Activated CD8-positive, alpha-beta memory T cell treated with anti-CD3 and anti-CD28 coated beads for 36 hours (primary cell): Measurements from ENCODE around the gene BSN. TPM values are rescaled to one million over a fixed set of nuclear protein-coding genes. Genes with fewer than 3 reads are reported as not detected.

Source experiments
- CTCF ChIA-PET: fragments of 350-600 bp; sonication (Branson Sonifier 250); formaldehyde crosslinking; loops from one replicate; lab custom pipeline; 2021; ENCODE audit warnings: antibody characterized with exemption; lab: Charles Lee
- POLR2A ChIA-PET: fragments of 350-600 bp; sonication (Branson Sonifier 250); formaldehyde crosslinking; loops from one replicate; lab custom pipeline; 2021; ENCODE audit warnings: antibody characterized with exemption; lab: Charles Lee
- total RNA-seq, 2 experiments: library from RNA; stranded (reverse); gene quantifications; one replicate each; pipeline ENCODE4 v1.2.3, GENCODE V29; 2021

The BSN gene
- total RNA-seq, 2 experiments from 2014 or later, result 0.25 to 0.30 TPM

DNA sequence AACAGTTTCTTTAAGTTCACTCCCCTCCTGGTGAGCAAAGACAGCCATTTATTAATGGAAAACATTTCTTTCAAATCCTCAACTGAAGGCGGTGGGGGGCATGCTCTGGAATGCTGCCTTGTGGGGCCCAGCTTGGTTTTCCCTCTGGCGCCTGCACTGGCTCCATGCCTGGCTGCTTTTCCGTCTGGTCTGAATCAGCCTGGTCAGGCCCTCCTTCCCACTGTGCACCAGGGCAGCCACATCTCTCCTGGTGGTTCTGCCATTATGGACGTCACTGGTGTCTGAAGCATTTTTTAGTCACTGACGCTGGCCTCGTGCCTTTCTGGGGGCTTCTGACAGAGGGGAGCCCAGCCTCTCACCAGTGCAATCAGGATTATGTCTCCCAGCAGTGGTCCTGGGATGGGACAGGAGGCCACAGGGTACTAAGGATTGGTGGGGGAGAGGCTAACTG is 62.2 kb downstream of the BSN start:
- ChIA-PET POLR2A (no interaction called here), CTCF (no interaction called here)

DNA sequence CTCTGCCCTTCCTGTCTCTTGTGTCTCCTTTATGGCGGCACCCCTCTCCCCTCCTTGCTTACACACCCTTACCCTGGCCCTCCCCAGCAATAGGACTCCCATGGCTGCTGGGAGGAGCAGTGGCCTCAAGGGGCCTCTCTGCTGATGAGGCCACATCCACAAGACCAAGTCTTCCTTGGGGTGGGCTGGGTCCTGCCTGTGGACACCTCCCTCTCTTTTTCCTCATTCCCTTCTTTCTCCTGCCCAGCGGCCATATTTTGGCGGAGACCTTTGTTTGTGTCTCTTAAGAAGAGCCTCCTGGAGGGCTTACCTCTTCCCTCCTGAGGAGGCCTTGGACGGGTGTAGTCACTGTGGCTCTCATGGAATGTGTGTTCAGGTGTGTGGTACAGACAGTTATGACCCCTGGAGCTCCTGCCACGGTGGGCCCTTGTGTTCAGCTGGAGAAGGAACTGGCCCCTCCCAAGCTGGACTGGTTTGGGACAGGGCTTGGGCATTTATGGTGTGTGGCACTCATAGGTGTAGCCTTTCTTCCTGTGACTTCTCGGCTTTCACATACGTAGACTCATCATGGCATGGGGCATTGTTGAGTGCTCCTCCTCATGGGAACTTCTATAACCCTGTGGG is 63.2 kb downstream of the BSN start:
- POLR2A ChIA-PET, result no interaction called here
- CTCF ChIA-PET, result no interaction called here

DNA sequence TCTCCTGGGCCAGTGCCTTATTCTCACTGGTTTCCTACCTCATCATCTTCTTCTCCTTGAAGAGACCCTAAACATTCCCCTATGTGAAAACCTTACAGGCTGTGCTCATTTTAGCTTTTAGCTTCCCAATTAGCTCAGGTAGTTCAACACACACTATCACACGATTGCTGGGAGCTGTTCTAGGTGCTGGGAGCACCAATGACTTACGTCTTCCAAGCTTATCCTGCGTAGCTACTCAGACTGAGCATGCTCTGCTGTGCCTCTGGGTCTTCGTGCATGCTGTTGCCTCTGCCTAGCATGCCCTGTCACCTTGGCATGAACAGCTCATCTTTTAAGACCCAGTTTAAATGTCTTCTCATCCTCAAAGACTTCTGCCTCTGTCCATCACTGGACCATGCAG is 64.1 kb downstream of the BSN start:
- CTCF ChIA-PET, result no interaction called here

DNA sequence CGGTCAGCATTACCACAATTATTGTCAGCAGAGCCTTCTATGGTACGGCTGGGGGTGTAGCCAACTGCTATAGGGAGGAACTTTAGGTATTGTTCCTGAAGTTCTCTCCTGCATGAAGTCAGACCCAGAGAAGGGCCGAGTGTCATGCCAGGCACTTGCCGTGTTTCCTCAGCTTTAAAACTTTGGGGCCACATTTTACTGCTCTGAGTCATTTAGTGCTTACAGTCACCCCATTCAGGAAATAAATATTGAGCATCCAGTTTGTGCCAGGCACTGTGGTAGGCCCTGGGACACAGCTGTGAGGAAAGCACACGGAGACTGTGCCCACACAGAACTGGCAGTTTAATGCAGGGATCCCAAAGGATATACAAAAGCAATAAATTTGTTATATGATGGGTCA is 65.4 kb downstream of the BSN start:
- ChIA-PET POLR2A (no interaction called here), CTCF (no interaction called here)

More for the DNA sequence above, 64.1 kb downstream of the BSN start:
- POLR2A ChIA-PET, result interaction anchor here (0.5 kb wide), 1 partner anchor 330 kb away, joined by 5 read pairs; no protein-coding TSS in a partner anchor

DNA sequence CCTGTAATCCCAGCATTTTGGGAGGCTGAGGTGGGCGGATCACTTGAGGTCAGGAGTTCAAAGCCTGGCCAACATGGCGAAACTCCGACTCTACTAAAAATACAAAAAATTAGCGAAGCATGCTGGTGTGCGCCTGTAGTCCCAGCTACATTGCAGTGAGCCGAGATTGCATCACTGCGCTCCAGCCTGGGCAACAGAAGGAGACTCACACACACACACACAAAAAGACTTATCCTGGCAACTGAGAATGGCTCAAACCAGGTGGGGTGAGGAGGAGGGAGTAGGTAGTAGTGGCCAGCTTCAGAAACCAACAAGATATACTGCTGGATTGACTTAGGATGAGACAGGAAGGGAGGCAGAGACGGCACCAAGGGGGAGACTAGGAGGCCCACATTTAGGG is 66.5 kb downstream of the BSN start:
- ChIA-PET CTCF (no interaction called here), POLR2A (no interaction called here)

DNA sequence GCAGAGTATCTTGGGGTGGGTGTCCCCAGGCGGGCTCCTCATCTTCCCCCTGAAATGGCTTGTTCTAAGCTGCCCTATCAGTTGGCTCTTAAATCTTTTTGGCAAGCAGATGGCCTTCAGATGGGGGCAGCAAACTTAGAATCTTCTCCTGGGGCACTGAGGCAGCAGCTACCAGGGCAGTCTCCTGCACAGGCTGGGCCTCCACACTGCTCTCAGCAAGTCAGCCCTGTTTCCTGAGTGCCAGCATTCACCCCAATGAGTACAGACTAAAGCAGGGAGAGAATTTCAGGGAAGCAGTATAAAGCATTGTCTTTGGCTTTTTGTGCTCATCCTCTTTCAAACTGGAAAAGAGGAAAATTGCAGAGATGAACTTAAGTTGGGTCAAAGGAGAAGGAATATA is 68.8 kb downstream of the BSN start:
- POLR2A ChIA-PET, result no interaction called here
- CTCF ChIA-PET, result no interaction called here

DNA sequence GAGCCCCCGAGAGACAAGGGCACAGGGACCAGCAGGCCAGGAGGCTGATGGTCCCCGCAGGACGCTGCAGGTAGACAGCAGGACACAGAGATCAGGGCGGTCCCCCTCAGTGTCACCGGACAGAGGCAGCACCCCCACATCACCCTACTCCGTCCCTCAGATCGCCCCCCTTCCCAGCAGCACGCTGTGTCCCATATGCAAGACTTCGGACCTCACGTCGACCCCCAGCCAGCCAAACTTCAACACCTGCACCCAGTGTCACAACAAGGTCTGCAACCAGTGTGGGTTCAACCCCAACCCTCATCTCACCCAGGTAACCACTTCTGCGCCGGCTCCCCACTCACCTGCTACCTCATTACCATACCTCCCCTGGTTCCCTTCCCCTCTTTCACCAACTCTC is 70.8 kb downstream of the BSN start:
- POLR2A ChIA-PET, result no interaction called here
- CTCF ChIA-PET, result interaction anchor here (0.7 kb wide), 2 partner anchors 85 to 134 kb away, joined by 3 read pairs; no protein-coding TSS in a partner anchor

DNA sequence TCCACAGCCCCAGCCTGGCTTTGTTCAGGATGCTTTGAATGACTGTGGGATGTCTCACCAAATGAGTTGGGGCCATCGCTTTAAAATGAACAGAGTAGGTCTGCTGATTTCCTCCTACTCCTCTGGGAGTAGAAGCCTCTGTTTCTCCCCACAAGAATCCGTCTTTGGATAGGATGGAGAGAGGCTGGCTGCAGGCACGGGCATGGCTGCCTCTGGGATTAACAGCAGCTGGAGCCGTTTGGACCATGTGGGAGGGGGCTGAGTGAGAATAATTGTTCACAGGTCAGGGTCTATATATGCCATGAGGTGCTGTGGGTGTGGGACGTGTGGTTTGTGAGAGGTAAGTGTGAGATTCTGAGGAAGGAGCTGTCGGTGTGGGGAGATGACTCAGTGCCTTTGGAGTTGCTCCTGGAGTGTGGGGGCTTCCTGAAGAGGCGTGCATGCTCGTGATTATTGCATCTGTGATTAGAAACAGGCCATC is 71.9 kb downstream of the BSN start:
- ChIA-PET CTCF (no interaction called here), POLR2A (no interaction called here)

DNA sequence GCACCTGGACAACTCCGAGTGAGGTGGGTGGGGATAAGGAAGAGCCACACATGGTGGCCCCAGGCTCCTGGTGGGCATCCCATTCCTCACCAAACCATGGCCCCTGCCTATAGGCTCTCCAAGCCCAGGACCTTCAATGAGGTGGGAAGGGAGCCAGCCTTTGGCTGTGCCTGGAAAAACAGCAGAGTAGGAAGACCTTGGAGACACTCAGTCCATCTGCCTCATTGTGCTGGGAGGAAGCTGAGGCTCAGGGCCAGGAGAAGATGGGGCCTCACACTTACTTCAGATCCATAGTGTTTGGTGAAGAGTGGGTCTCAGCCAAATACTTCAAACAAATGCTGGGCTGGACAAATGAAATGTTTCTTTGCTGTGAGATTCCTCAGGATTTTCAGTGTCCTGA is 72.5 kb downstream of the BSN start:
- ChIA-PET CTCF (no interaction called here), POLR2A (no interaction called here)

DNA sequence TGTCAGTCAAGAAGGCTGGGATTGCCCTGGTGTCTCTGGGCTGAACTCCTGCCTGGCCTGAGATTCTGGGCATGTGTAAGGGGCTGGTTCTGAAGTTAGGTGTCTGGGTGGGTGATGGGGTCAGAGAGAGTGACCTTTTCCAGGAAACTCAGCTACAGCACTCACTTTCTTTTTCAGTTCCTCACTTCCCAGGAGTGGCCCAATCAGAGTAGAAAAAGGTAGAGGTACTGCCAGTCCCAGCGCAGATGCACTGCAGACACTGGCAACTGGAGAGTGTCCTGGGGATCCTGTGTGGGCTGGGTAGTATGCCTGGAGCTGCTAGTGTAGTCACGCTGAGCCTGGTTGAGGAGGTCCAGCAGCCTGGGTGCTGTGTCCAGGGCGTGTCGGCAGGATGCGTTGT is 73.4 kb downstream of the BSN start:
- CTCF ChIA-PET, result interaction anchor here (1.1 kb wide), 1 partner anchor 44 kb away, joined by 4 read pairs; no protein-coding TSS in a partner anchor
- POLR2A ChIA-PET, result no interaction called here

DNA sequence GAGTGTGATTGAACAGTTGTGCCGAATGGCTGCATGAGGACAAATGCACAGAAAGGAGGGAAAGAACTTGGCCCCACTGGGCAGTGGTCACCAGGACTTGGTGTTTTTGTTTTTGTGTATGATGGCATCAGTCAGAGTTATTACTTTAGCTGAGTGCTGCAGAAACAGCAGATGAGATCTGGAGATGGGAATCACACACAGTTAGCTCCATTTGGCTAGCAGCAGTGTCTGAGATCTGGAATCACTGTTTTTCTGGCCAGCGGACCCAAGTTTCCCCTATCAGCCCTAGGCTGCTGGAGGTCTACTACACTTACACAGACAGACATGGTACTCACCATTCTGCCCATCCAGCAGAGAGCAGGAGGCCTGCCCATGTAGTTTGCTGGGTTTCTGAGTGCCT is 74.0 kb downstream of the BSN start:
- CTCF ChIA-PET, result interaction anchor here (1.1 kb wide), 1 partner anchor 44 kb away, joined by 4 read pairs; no protein-coding TSS in a partner anchor
- POLR2A ChIA-PET, result no interaction called here

DNA sequence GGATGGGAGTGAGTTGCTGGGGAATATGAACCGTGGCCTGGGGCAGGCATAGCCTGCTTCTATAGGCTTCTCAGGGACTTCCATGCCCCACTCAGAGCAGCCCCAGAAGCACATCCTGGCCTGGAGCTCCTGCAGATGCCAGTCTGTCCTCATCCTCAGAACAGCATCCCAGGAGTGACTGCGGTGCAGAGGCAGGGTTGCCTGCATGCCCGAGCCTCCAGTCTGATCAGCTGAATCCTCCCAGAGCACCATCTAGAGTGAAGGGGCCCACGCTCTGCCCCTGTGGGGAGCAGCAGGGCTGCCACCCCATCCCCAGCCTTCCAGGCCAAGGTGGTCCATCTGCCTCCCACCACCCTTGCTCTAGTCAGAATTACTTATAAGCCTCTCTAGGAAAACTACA is 75.2 kb downstream of the BSN start:
- ChIA-PET POLR2A (no interaction called here), CTCF (no interaction called here)

DNA sequence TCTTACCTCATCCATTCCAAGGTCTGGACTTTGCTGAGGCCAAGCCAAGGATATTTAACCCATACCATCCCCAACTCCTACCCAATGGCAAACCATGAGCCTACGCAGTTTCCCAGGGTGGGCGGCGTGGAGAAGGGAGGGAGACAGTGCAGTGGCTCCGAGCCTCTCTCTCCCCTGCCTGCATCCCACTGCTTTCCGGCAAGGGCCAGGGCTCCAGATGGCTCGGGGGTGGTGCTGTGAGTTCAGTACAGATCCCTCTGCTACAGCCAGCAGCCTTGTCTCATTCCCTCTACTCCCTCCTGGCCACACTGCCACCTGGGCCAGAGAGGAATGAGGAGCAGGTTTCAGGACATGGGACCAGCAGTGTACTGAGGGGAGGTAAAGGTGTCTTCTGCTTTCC is 75.6 kb downstream of the BSN start:
- ChIA-PET CTCF (interaction anchor here (0.6 kb wide), 1 partner anchor 372 kb away, joined by 3 read pairs; no protein-coding TSS in a partner anchor), POLR2A (no interaction called here)

DNA sequence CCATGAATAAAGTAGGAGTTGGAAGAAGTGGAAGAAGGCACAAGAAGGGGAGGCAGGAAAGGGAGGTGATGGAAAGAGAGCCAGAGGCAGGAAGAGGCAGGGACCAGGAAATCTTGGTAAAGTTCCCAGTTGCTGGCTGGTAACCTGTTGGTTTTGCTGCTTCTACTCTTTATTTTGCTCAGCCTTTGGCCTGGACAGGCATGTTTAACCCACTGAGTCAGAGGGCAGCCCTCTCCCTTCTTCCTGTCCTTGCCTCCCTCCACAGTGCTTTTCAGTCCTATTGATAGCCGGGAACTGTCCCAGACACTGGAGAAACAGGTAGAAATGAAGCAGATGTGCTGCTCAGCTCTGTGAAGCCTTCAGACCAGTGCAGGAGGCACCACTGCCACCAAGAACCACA is 76.5 kb downstream of the BSN start:
- POLR2A ChIA-PET, result no interaction called here

DNA sequence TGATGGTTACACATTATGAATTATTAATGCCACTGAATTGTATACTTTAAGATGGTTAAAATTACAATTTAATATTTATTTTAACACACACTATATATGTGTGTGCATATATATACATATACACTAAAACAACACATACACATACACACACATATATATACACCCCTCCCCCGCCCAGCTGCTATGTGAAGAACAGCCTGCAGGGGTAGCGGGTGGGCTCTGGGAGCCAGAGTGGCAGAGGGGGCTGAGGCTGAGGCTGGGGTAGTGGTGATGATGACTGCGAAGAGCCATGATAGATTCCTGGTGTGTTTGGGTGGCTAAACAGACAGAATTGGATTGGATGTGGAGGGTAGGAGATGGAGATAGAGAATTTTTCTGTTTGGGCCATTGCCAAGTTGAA is 80.5 kb downstream of the BSN start:
- POLR2A ChIA-PET, result no interaction called here
- CTCF ChIA-PET, result no interaction called here

More for the DNA sequence above, 76.5 kb downstream of the BSN start:
- CTCF ChIA-PET, result no interaction called here

DNA sequence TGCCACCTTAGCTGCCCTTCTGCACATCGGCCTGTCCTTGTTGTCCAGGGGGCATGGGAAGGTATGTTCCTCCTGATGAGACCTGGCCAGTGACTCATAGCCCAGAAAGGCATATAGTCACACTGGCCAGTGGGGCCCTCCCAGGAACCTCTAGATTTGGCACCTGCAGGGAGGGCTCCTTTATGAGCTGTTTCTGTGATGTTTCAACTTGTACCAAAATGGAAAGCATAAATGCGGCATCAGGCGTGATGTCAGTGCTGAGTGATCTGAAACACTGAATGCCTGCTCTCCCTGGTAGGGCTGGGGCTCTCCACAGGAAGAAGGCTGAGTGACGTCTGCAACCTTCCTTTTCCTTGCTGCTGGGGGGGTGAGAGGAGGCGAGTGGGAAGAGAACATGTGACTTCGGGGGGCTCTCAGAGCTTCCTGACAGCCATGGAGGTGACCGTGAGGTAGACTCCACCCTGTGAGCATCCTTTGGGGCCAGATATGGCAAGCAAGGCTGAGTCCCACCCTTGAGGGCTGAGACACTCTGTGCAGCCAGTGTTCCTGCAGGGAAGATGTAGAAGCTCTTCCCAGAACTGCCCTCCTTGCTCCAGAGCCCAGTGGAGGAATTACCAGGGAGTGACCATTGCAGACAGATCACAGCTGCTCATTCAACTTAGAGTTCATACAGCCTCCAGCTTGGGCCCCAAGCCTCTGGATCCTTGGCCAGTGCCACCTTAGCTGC is 82.8 kb downstream of the BSN start:
- CTCF ChIA-PET, result no interaction called here

DNA sequence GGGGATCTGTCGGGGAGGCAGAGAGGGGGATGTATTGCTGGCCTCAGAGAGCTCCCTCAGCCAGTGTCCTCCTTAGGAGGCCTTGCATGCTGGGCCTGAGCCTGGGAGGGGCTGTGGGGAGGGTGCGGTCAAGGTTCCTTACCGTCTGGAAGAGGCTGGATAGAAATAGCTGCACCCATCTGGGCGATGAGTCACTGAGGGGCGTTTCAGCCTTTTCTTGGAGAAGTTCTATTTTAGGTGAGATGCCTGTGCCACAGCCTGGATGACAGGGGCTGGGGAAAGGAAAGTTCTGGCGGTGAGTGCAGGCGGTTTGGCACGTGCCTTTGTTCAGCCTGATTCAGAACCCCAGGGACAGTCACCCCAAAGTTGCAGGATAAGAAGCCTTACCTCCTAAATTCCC is 84.2 kb downstream of the BSN start:
- CTCF ChIA-PET, result no interaction called here
- POLR2A ChIA-PET, result no interaction called here

More for the DNA sequence above, 82.8 kb downstream of the BSN start:
- POLR2A ChIA-PET, result interaction anchor here (0.6 kb wide), 1 partner anchor 159 kb away, joined by 3 read pairs; no protein-coding TSS in a partner anchor

DNA sequence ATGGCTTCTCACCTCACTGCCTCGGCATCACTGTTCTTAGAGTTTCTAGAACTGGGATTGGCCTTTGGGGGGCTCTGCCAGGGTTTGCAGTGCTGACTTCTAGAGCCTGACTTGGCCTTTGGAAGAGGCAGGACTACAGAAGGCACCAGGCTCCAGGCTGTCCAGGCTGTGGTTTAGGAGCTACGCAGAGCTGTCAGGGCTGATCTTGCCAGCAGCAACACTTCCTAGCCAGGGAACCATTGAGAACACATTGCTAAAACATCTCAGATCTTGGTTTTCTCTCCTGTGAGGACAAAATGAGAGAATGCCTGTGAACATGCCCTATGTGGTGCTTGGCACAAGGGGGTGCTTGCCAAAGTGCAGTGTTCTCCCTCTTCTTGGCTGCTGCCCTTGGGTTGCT is 85.3 kb downstream of the BSN start:
- ChIA-PET POLR2A (no interaction called here), CTCF (interaction anchor here (1.6 kb wide), 1 partner anchor 100 kb away, joined by 4 read pairs; no protein-coding TSS in a partner anchor)

DNA sequence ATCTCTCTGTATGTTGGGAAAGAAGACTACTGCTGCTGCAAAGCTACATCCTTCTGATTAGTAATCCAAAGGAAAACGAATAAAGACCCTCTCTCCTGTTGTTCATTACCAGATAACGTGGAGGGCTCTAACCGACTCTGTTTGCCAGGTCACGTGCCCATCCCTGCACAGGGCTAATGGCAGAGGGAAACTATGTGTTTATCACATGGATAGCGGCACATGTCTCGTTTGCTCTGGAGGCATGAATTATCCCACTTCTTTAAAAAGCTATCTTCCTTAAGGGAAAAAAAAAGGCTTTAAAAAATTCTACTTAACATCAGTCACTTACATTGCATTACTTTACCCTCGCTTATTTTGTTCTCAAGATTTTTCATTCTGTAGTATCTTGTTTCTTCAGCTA is 87.0 kb downstream of the BSN start:
- CTCF ChIA-PET, result interaction anchor here (1.6 kb wide), 1 partner anchor 102 kb away, joined by 4 read pairs; no protein-coding TSS in a partner anchor
- POLR2A ChIA-PET, result no interaction called here

DNA sequence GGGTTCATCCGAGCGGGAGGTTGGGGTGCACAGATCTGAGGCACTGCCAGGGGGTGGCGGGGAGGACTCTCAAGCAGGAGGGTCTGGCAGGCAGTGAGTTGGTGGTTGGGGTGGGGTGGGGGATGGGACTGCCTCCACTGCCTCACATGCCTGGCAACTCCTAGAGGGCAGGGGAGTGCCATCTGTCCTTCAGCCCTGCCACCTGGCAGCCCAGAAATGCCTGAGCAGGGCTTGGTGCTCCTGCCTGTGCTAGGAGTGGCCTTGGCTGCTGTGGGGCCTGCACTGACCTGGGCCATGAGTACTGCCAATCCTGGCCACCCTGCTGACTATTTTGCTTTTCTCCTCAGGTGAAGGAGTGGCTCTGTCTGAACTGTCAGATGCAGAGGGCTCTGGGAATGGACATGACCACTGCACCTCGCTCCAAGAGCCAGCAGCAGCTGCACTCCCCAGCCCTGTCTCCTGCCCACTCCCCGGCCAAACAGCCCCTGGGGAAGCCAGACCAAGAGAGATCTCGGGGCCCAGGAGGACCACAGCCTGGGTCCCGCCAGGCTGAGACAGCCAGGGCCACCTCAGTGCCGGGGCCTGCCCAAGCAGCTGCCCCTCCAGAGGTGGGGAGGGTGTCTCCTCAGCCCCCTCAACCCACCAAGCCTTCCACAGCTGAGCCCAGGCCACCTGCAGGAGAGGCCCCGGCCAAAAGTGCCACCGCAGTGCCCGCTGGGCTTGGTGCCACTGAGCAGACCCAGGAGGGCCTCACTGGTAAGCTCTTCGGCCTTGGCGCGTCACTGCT is 87.8 kb downstream of the BSN start:
- ChIA-PET POLR2A (no interaction called here), CTCF (interaction anchor here (1.3 kb wide), 1 partner anchor 102 kb away, joined by 3 read pairs; no protein-coding TSS in a partner anchor)
